Suprapubic skin (tissue), 4 donors: ENCODE measurements around the gene TCP11L1. TPM values are rescaled to one million over a fixed set of nuclear protein-coding genes. Genes with fewer than 3 reads are reported as not detected.

Experiments used
- total RNA-seq, 4 donors: library from RNA; depleted of rRNA; stranded (reverse); fragments of >200 nt; gene quantifications; one replicate each; pipeline ENCODE4 v1.1.0, GENCODE V29; 2016

TCP11L1 gene
- total RNA-seq, 4 donors from 2014 or later, result 34.8 to 65.6 (median 42.9) TPM

Other genes starting within 250 kb of the TCP11L1 start
- not detected for gene CCDC73, start 244.9 kb upstream of the TCP11L1 start, total RNA-seq
- 10 to 100 TPM; 17.5 to 36.8 (median 34.5) TPM for gene PRRG4, start 209.6 kb upstream of the TCP11L1 start, total RNA-seq
- gene QSER1, start 146.8 kb upstream of the TCP11L1 start, total RNA-seq, result 10 to 100 TPM; 27.0 to 89.0 (median 49.5) TPM
- gene DEPDC7, start 23.7 kb upstream of the TCP11L1 start, total RNA-seq, result 1 to 10 TPM; 2.4 to 5.0 (median 3.3) TPM
- 10 to 100 TPM; 10.8 to 23.3 (median 12.4) TPM for gene CSTF3, start 121.9 kb downstream of the TCP11L1 start, total RNA-seq
- gene HIPK3, start 217.8 kb downstream of the TCP11L1 start, total RNA-seq, result 100 to 1,000 TPM in 1 of 4 donors, 10 to 100 TPM in 3; 76.4 to 110 (median 90.6) TPM